ENCODE results near the gene LDHAL6B. TPM values are rescaled to one million over a fixed set of nuclear protein-coding genes. Genes with fewer than 3 reads are reported as not detected.

Gene LDHAL6B
- total and polyA plus RNA-seq, 2 of the 8 experiments (the other 6 are each of a cell fraction or from before 2014, with no cell fraction given): not detected

- no peak for TF ChIP-seq SIN3A (conservative IDR thresholded peaks at IDR 0.05 in 1 of 2, IDR thresholded peaks at IDR 0.05 in 1 of 2; ENCODE audit: low read depth in 1 of 2, low read length in 2 of 2)
- no peak for TF ChIP-seq RBBP5 (IDR thresholded peaks at IDR 0.05; ENCODE audit: borderline replicate concordance, low read depth, low read length)
- TF ChIP-seq MAFK (IDR thresholded peaks at IDR 0.05; ENCODE audit: low read depth, low read length): no peak
- no peak for TF ChIP-seq TCF12 (IDR thresholded peaks at IDR 0.05; ENCODE audit: low read depth, low read length)
- TF ChIP-seq EP300 (IDR thresholded peaks at IDR 0.05; ENCODE audit: borderline replicate concordance in 1 of 2, low read depth in 2 of 2, low read length in 2 of 2): no peak
These were observed 28.4 kb upstream of the LDHAL6B start (continued) for GRCh38 chr15:59178151-59178695.

Data from H1 (cell line).